Ishikawa (cell line): Measurements from ENCODE around the gene WDR86.

Experiments
- EGR1 ChIP-seq: IDR thresholded peaks from 2 replicates; pipeline ENCODE4 v1.6.1; 2012
- EP300 ChIP-seq: IDR thresholded peaks from 2 replicates; pipeline ENCODE4 v1.6.1; 2012; ENCODE audit warnings: borderline replicate concordance
- NFIC ChIP-seq: IDR thresholded peaks from 2 replicates; pipeline ENCODE4 v1.6.1; 2012
- TAF1 ChIP-seq: IDR thresholded peaks from 2 replicates; pipeline ENCODE4 v1.6.1; 2012; ENCODE audit warnings: low read depth, mild to moderate bottlenecking
- ZBTB7A ChIP-seq: IDR thresholded peaks from 2 replicates; pipeline ENCODE4 v1.6.1; 2012; ENCODE audit warnings: low read depth
- TF ChIP-seq, protein P1 (sequence below): IDR thresholded peaks from 2 replicates; pipeline ENCODE4 v1.6.1; 2012
- TF ChIP-seq, protein P2 (sequence below): IDR thresholded peaks from 2 replicates; pipeline ENCODE4 v1.6.1; 2012; ENCODE audit warnings: low read depth, mild to moderate bottlenecking
- TF ChIP-seq, protein P3 (sequence below): IDR thresholded peaks from 2 replicates; pipeline ENCODE4 v1.6.1; 2012

DNA sequence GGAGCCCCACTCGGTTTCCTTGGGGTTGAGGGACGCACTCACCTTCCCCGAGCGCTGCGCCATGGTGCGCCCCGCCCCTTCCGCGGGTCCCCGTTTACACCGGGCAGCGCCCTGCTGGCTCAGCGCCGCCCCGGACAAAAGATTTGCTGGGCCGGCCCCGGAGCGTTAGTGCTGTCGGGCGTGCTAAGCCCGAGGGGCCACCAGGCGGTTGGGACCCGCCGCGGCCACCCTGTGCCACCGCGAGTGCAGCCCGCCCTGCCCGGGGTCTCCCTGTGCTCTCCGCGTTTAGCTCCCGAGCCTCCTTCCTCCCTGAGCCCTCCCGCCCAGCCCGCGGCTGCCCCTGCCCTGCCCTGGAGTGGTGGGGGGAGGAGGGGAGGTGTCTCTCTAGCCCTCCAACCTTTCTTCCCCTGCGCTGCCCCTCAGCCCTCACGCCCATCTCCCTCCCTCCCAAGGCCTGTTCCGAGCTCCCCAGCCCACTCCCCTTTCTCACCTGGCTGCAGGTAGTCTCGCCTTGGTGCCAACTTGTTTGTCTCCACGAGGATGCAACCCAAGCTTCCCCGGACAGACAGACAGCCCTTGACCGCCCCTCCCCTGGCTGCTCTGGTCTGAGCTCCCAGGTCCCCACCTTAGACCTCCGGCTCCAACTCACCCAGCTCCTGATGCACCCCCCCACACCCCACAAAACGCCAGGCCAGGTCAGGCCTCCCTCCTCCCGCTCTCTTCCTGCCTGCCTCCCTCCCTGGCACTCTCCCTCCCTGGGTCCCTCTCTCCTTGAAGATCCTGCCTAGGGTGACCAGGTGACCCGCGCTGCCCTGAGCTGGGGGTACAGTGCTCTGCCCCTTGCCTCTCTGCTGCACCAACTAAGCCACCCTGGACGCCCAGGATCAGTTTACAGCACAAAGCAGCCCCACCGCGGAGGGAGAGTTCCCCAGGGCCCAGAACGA is 30.3 kb upstream of the WDR86 start, which contains the start of gene CRYGN:
- TF ChIP-seq NFIC (no peak), EGR1 (no peak), EP300 (no peak), ZBTB7A (no peak), TAF1 (no peak)
- TF ChIP-seq, protein P1, sequence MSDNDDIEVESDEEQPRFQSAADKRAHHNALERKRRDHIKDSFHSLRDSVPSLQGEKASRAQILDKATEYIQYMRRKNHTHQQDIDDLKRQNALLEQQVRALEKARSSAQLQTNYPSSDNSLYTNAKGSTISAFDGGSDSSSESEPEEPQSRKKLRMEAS: no peak
- TF ChIP-seq, protein P2, sequence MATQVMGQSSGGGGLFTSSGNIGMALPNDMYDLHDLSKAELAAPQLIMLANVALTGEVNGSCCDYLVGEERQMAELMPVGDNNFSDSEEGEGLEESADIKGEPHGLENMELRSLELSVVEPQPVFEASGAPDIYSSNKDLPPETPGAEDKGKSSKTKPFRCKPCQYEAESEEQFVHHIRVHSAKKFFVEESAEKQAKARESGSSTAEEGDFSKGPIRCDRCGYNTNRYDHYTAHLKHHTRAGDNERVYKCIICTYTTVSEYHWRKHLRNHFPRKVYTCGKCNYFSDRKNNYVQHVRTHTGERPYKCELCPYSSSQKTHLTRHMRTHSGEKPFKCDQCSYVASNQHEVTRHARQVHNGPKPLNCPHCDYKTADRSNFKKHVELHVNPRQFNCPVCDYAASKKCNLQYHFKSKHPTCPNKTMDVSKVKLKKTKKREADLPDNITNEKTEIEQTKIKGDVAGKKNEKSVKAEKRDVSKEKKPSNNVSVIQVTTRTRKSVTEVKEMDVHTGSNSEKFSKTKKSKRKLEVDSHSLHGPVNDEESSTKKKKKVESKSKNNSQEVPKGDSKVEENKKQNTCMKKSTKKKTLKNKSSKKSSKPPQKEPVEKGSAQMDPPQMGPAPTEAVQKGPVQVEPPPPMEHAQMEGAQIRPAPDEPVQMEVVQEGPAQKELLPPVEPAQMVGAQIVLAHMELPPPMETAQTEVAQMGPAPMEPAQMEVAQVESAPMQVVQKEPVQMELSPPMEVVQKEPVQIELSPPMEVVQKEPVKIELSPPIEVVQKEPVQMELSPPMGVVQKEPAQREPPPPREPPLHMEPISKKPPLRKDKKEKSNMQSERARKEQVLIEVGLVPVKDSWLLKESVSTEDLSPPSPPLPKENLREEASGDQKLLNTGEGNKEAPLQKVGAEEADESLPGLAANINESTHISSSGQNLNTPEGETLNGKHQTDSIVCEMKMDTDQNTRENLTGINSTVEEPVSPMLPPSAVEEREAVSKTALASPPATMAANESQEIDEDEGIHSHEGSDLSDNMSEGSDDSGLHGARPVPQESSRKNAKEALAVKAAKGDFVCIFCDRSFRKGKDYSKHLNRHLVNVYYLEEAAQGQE: no peak
- TF ChIP-seq, protein P3, sequence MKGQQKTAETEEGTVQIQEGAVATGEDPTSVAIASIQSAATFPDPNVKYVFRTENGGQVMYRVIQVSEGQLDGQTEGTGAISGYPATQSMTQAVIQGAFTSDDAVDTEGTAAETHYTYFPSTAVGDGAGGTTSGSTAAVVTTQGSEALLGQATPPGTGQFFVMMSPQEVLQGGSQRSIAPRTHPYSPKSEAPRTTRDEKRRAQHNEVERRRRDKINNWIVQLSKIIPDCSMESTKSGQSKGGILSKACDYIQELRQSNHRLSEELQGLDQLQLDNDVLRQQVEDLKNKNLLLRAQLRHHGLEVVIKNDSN: no peak
